Right lobe of liver (tissue), 4 donors: Measurements from ENCODE around the gene SLC24A4.

ENCODE experiments used
- POLR2A ChIP-seq: fragments of 450-650 bp; IDR thresholded peaks from one replicate; pipeline ENCODE4 v1.6.1; 2017; ENCODE audit warnings: antibody characterized with exemption, mild to moderate bottlenecking
- TF ChIP-seq, protein P1 (sequence below), 4 donors: fragments of 200-600 bp in 3 of 4; fragments of 450-650 bp in 1 of 4; IDR thresholded peaks; one replicate each; pipeline versions ENCODE4 v1.5.1 to v1.8.0; 2016 to 2022; ENCODE audit warnings: antibody characterized with exemption in 4 of 4, mild to moderate bottlenecking in 2 of 4
- donor health status: DM: no; HTN: no; CAD: no.
- donor health status: DM: no; HTN: no; CAD: no.
- donor health status: DM: no; HTN: yes; CAD: no.

GRCh38 chr14:92539875-92540274 lies 216.9 kb downstream of the SLC24A4 start:
- TF ChIP-seq POLR2A: no peak
- TF ChIP-seq, protein P1, sequence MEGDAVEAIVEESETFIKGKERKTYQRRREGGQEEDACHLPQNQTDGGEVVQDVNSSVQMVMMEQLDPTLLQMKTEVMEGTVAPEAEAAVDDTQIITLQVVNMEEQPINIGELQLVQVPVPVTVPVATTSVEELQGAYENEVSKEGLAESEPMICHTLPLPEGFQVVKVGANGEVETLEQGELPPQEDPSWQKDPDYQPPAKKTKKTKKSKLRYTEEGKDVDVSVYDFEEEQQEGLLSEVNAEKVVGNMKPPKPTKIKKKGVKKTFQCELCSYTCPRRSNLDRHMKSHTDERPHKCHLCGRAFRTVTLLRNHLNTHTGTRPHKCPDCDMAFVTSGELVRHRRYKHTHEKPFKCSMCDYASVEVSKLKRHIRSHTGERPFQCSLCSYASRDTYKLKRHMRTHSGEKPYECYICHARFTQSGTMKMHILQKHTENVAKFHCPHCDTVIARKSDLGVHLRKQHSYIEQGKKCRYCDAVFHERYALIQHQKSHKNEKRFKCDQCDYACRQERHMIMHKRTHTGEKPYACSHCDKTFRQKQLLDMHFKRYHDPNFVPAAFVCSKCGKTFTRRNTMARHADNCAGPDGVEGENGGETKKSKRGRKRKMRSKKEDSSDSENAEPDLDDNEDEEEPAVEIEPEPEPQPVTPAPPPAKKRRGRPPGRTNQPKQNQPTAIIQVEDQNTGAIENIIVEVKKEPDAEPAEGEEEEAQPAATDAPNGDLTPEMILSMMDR (IDR thresholded peaks at IDR 0.05): no peak
